CD4-positive, alpha-beta T cell treated with Interleukin-15 for 4 hours (primary cell): ENCODE results near the gene NUDT12.

Source experiments
- DNase-seq: peaks from one replicate; pipeline ENCODE4 v3.0.0-alpha.2; 2020; ENCODE audit warnings: low spot score

The NUDT12 gene

GRCh38 chr5:103562453-103563157 lies at the start of gene NUDT12:
Gene NUDT12 (minus strand): TSS chr5:103562789. CDS start chr5:103560248, 2,541 bp downstream.
- DNase-seq = peak; percentile 4

- no peak for DNase-seq
Measured at GRCh38 chr5:103607346-103607745, 44.8 kb upstream of the NUDT12 start.

- DNase-seq = no peak
Measured at GRCh38 chr5:103605277-103605676, 42.7 kb upstream of the NUDT12 start.

GRCh38 chr5:103602438-103602837 lies 39.8 kb upstream of the NUDT12 start:
- no peak for DNase-seq

- no peak for DNase-seq
Measured at GRCh38 chr5:103601314-103601713, 38.7 kb upstream of the NUDT12 start.

GRCh38 chr5:103600086-103600485 lies 37.5 kb upstream of the NUDT12 start:
- no peak for DNase-seq

GRCh38 chr5:103598997-103599566 lies 36.5 kb upstream of the NUDT12 start:
- no peak for DNase-seq

- no peak for DNase-seq
Measured at GRCh38 chr5:103590221-103590620, 27.6 kb upstream of the NUDT12 start.

GRCh38 chr5:103589776-103590175 lies 27.2 kb upstream of the NUDT12 start:
- no peak for DNase-seq

- DNase-seq = no peak
Measured at GRCh38 chr5:103589357-103589756, 26.8 kb upstream of the NUDT12 start.

GRCh38 chr5:103587185-103587748 lies 24.7 kb upstream of the NUDT12 start:
- DNase-seq = no peak

- DNase-seq = no peak
Measured at GRCh38 chr5:103582364-103582763, 19.8 kb upstream of the NUDT12 start.

- DNase-seq = no peak
Measured at GRCh38 chr5:103573411-103573810, 10.8 kb upstream of the NUDT12 start.

- no peak for DNase-seq
Measured at GRCh38 chr5:103572454-103572853, 9.9 kb upstream of the NUDT12 start.

GRCh38 chr5:103571730-103572129 lies 9.1 kb upstream of the NUDT12 start:
- DNase-seq = no peak

GRCh38 chr5:103569313-103570060 lies 6.9 kb upstream of the NUDT12 start:
- no peak for DNase-seq

- no peak for DNase-seq
Measured at GRCh38 chr5:103565719-103566118, 3.1 kb upstream of the NUDT12 start.

GRCh38 chr5:103561685-103562452 lies 720 bp downstream of the NUDT12 start:
- DNase-seq = no peak

- DNase-seq = no peak
Measured at GRCh38 chr5:103560826-103561225, 1.8 kb downstream of the NUDT12 start.

- DNase-seq = no peak
Measured at GRCh38 chr5:103546858-103547257, 15.7 kb downstream of the NUDT12 start.

- DNase-seq = no peak
Measured at GRCh38 chr5:103542441-103542840, 20.1 kb downstream of the NUDT12 start.

GRCh38 chr5:103541569-103541968 lies 21.0 kb downstream of the NUDT12 start:
- no peak for DNase-seq
